HG02884 (cell line): ENCODE data around the gene SOCS6.

Experiments
- ATAC-seq: cut with Tn5 transposase; IDR thresholded peaks from one replicate; pipeline ENCODE4 v1.9.1; 2021; ENCODE audit warnings: mild to moderate bottlenecking, moderate library complexity; ENCODE audit not compliant: unreplicated experiment

The SOCS6 gene

GRCh38 chr18:70288171-70288850 lies 534 bp upstream of the SOCS6 start:
- peak; percentile 18 for ATAC-seq

- ATAC-seq: peak; percentile 47
Measured at GRCh38 chr18:70289351-70290312, 787 bp downstream of the SOCS6 start.

GRCh38 chr18:70290482-70291294 lies 1.8 kb downstream of the SOCS6 start:
- ATAC-seq: no peak

- ATAC-seq: no peak
Measured at GRCh38 chr18:70291295-70291574, 2.4 kb downstream of the SOCS6 start.

- ATAC-seq: no peak
Measured at GRCh38 chr18:70292628-70293027, 3.8 kb downstream of the SOCS6 start.

GRCh38 chr18:70293166-70293565 lies 4.3 kb downstream of the SOCS6 start:
- ATAC-seq: no peak

- ATAC-seq: no peak
Measured at GRCh38 chr18:70294471-70295191, 5.8 kb downstream of the SOCS6 start.

GRCh38 chr18:70295192-70296188 lies 6.6 kb downstream of the SOCS6 start:
- no peak for ATAC-seq

- ATAC-seq: no peak
Measured at GRCh38 chr18:70296289-70296688, 7.4 kb downstream of the SOCS6 start.

- no peak for ATAC-seq
Measured at GRCh38 chr18:70296781-70297180, 7.9 kb downstream of the SOCS6 start.

- ATAC-seq: no peak
Measured at GRCh38 chr18:70299393-70299792, 10.5 kb downstream of the SOCS6 start.

- no peak for ATAC-seq
Measured at GRCh38 chr18:70301667-70302066, 12.8 kb downstream of the SOCS6 start.

- no peak for ATAC-seq
Measured at GRCh38 chr18:70308555-70309294, 19.9 kb downstream of the SOCS6 start.

GRCh38 chr18:70310560-70311320 lies 21.9 kb downstream of the SOCS6 start:
- ATAC-seq: no peak

- ATAC-seq: no peak
Measured at GRCh38 chr18:70311726-70312125, 22.9 kb downstream of the SOCS6 start.

- ATAC-seq: no peak
Measured at GRCh38 chr18:70313640-70314039, 24.8 kb downstream of the SOCS6 start.

- no peak for ATAC-seq
Measured at GRCh38 chr18:70314151-70314782, 25.4 kb downstream of the SOCS6 start.

- no peak for ATAC-seq
Measured at GRCh38 chr18:70319187-70319586, 30.3 kb downstream of the SOCS6 start.
